Muscle layer of colon (tissue), 2 donors: ENCODE results near the gene WDR88.

ENCODE experiments used
- H3K27ac ChIP-seq: one replicate; pipeline ENCODE4 v1.7.0; 2013; ENCODE audit warnings: low read depth, mild to moderate bottlenecking, low read length, moderate library complexity
- H3K27me3 ChIP-seq, 2 donors: one replicate each; pipeline ENCODE4 v1.7.0; 2013; ENCODE audit warnings: low read length in 2 of 2, mild to moderate bottlenecking in 2 of 2; ENCODE audit not compliant: insufficient read depth in 2 of 2, control insufficient read depth in 1 of 2
- H3K36me3 ChIP-seq: one replicate; pipeline ENCODE4 v1.7.0; 2013; ENCODE audit warnings: mild to moderate bottlenecking, low read length; ENCODE audit not compliant: insufficient read depth
- H3K4me1 ChIP-seq: one replicate; pipeline ENCODE4 v1.7.0; 2013; ENCODE audit warnings: mild to moderate bottlenecking, low read length; ENCODE audit not compliant: insufficient read depth
- H3K4me3 ChIP-seq, 2 donors: one replicate each; pipeline ENCODE4 v1.7.0; 2013; ENCODE audit warnings: low read length in 2 of 2, low read depth in 1 of 2, mild to moderate bottlenecking in 1 of 2, moderate library complexity in 1 of 2
- H3K9ac ChIP-seq: one replicate; pipeline ENCODE4 v1.7.0; 2013; ENCODE audit warnings: low read length
- H3K9me3 ChIP-seq: one replicate; pipeline ENCODE4 v1.7.0; 2013; ENCODE audit warnings: mild to moderate bottlenecking, low read length
- donor health status: abdominal sarcoma.
- donor health status: Adenocarcinoma of cecum.

WDR88 gene

DNA sequence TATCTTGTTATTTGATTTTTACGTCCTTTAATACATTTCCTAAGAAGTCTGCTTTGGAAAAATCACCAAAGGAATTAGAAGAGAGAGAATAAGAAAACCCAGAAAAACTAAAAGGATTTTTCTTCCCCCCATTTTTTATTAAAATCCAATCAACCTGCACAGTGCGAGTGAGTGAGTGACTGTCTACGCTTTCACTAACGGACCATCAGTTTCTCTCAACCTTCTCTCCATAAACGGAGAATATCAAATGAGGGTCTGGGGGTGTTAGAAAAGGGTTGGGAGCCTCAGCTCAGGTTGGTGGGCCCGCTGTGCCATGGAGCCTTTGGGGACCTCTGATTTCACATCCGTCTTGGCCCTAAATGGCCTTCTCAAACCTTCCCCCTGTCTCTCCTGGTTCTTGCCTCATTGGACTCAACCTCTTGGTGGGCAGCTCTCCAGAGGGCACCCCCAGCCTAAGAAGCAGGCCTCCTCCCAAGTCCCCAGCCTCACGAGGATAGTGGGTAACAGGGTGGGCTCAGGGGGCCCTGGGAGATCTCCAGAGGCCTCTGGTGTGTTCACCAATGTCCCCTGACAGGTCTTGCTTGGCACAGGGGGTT is 61.5 kb downstream of the WDR88 start:
- peaks cover 15% of the 10 kb centered on the region for H3K4me1 ChIP-seq
- H3K27me3 ChIP-seq, result no peaks in the 10 kb centered on the region
- no peak overlapping the region for H3K9ac ChIP-seq
- no peak overlapping the region for H3K27ac ChIP-seq
- H3K4me3 ChIP-seq, result no peak overlapping the region
- H3K9me3 ChIP-seq, result no peaks in the 10 kb centered on the region
- no peaks in the 10 kb centered on the region for H3K36me3 ChIP-seq

DNA sequence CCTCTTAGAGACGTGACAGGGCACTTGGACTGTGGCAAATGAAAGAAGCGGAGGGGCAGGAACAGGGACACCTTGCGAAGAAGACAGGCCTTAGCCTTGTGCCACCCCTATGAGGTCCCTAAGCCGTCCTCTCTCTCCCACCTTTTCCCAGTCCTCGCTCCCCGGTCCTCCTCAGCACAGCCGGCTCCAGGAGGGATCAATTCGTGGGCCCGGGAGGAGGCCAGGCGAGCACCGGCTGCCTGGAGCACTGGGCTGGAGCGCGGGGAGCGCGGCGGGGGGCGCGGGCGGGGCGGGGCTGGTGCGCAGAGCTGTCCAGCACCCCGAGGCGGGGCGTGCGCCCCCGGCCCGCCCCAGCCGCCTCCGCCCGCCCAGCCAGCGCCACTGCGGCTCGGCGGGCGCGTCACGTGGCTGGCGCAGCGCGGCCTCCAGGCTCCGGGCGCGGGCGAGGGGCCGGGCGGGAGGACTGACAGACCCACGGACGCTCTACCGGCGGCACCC is 62.0 kb downstream of the WDR88 start, which contains the start of gene LRP3:
Gene LRP3 (plus strand): TSS at position 466 of the 498 bp plus-strand sequence. CDS start 456 bp downstream, outside the sequence.
- H3K27ac ChIP-seq, result no peak within 1 kb of the TSS
- no peaks in the 10 kb centered on the region for H3K27me3 ChIP-seq
- peak within 1 kb of the TSS; percentile 21 for H3K9ac ChIP-seq
- H3K4me1 ChIP-seq, result peaks cover 15% of the 10 kb centered on the region
- H3K36me3 ChIP-seq, result no peaks in the 10 kb centered on the region
- no peaks in the 10 kb centered on the region for H3K9me3 ChIP-seq
- peak within 1 kb of the TSS; percentile 65 to 71 for H3K4me3 ChIP-seq

DNA sequence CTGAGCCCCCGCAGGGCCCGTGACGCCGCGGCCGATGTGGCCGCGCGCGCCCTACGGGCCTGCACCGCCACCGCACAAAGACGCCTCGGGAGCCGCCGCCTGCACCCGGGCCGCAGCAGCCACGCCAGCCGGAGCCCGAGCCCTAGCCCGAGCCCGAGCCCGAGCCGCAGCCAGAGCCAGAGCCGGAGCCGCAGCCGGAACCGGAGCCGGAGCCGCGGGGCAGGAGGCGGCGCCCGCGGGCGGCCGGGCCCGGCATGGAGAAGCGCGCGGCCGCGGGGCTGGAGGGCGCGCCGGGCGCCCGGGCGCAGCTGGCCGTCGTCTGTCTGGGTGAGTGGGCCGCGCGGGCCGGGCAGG is 62.6 kb downstream of the WDR88 start:
- H3K4me3 ChIP-seq, result peak overlapping the region in 1 of 2 donors; percentile 65
- peaks cover 15% of the 10 kb centered on the region for H3K4me1 ChIP-seq
- H3K9ac ChIP-seq, result no peak overlapping the region
- H3K36me3 ChIP-seq, result no peaks in the 10 kb centered on the region
- no peaks in the 10 kb centered on the region for H3K9me3 ChIP-seq
- no peaks in the 10 kb centered on the region for H3K27me3 ChIP-seq
- no peak overlapping the region for H3K27ac ChIP-seq

DNA sequence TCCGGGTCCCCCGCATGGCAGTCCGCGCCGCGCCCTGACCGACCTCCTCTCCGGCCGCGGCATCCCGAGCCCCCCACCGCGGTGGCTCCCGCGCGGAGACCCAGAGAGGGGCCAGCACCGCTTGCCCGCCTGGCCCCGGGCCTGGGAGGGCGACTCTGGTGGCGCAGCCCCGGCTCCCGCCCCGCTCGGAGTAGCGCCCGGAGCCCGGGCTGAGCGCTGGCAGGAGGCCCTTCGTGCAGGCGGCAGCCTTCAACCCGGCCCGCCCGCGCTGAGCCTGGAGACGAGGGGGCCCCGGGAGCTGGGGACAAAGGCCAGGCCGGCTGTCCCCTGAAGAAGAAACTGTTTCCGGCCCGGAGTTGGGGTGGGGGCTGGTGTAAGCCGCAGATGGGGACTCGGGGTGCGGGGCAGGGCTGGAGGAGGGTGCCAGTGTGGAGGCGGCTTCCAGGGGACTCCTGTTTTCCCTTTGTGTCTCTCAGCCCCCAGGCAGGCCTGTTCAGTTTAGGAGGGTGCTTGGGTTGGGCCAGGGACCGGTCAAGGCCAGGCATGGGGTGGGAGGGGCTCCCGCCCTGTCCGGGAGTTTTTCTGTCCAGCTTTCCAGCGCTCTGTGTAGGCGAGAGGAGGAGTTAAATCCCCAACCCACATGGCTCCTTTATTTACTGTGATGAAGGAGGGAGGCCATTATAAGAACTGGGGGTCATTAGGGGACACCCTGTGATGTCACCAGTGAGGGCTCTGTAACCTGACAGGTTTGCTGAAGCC is 63.2 kb downstream of the WDR88 start:
- Histone ChIP-seq H3K27me3 (no peaks in the 10 kb centered on the region), H3K9me3 (no peaks in the 10 kb centered on the region), H3K9ac (peak overlapping the region; percentile 21), H3K4me3 (peak overlapping the region; percentile 65 to 71), H3K4me1 (peaks cover 15% of the 10 kb centered on the region), H3K27ac (no peak overlapping the region), H3K36me3 (no peaks in the 10 kb centered on the region)

DNA sequence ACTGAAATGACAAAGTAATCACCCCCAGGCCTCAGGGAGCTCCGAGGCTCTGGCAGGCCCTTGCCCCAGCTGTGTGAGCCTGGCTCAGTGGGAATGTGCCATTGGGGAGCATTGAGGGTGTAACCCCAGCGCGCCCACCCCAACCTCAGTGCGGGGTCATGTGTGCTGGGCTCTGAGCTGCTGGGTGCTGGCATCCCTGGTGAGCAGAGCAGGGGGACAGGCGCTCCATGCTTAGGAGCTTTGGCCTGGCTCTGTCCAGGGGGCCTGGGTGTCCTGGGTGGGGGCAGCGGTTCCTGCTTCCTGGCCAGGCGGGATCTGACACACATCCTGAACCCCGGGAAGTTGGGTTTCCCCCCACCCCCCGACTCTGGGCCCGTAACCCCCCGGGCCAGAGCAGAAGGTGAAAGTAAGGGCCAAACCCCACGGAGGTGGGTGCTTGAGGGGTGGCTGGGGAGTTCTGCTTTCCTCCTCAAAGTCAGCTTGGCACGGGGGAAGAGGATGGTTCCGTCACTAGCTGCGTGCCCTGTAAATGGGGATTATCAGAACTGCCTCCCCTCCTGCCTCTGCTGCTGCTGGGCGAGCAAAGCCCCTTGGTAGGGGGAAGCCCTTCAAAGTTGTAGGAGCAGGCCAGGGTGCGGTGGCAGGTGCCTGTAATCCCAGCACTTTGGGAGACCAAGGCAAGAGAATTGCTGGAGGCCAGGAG is 63.9 kb downstream of the WDR88 start:
- H3K4me3 ChIP-seq, result peak overlapping the region; percentile 65 to 71
- no peaks in the 10 kb centered on the region for H3K9me3 ChIP-seq
- H3K27me3 ChIP-seq, result no peaks in the 10 kb centered on the region
- H3K27ac ChIP-seq, result no peak overlapping the region
- H3K36me3 ChIP-seq, result no peaks in the 10 kb centered on the region
- H3K9ac ChIP-seq, result no peak overlapping the region
- peaks cover 15% of the 10 kb centered on the region for H3K4me1 ChIP-seq

DNA sequence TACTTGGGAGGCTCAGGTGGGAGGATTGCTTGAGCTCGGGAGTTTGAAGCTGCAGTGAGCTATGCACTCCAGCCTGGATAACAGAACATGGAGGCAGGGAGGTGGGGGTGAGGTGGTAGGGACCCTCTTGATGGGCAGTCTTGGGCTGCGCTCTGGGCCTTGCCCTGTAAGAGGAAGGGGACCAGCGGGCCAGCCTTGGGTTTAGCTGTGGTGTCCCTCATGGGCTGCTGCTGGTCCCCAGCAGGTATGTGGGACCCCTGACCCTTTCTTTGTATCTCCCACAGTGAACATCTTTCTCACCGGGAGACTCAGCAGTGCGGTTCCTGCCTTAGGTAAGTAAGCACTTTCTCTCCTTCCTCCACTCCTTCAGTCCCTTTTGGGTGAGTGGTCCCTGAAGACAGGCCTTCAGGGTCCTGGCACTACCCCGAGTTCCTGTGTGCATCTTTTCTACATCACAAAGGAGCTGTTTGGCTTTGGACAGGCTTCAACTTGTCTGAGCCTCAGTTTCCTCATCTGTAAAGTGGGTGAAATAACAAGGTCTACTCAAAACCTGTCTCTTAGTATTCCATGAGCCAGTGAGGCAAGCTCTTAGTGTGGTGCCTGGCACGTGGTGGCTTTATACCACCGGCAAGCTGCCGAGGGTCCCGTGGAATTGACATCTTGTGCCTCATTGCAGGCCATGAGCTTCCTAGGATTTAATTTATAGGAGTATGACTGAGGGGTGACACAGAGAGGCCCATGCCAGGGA is 64.7 kb downstream of the WDR88 start:
- Histone ChIP-seq H3K4me3 (no peak overlapping the region), H3K36me3 (no peaks in the 10 kb centered on the region), H3K9me3 (no peaks in the 10 kb centered on the region), H3K27me3 (no peaks in the 10 kb centered on the region), H3K9ac (no peak overlapping the region), H3K27ac (no peak overlapping the region), H3K4me1 (peaks cover 15% of the 10 kb centered on the region)

DNA sequence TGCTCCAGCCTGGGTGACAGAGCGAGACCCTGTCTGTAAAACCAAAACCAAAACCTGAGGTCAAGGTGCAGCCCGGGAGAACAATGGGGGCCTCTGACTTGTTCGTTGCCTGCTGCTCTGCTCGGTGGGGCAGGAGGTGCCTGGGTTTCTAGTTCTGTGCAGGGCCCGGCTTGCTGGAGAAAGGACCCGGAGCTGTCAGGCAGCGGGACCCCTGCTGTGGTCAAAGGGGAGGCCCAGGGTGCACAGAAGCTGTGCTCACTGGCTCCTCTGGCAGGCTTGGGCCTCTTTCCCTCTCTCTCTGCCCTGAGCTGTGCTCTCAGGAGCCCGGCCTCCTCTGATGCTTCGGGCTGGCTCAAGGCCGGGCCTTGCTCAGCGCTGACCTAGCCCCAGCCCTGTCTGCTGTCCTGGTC is 65.7 kb downstream of the WDR88 start:
- Histone ChIP-seq H3K4me3 (no peak overlapping the region), H3K36me3 (peaks cover 3% of the 10 kb centered on the region), H3K9ac (no peak overlapping the region), H3K27ac (no peak overlapping the region), H3K9me3 (no peaks in the 10 kb centered on the region), H3K4me1 (peaks cover 15% of the 10 kb centered on the region), H3K27me3 (no peaks in the 10 kb centered on the region)

DNA sequence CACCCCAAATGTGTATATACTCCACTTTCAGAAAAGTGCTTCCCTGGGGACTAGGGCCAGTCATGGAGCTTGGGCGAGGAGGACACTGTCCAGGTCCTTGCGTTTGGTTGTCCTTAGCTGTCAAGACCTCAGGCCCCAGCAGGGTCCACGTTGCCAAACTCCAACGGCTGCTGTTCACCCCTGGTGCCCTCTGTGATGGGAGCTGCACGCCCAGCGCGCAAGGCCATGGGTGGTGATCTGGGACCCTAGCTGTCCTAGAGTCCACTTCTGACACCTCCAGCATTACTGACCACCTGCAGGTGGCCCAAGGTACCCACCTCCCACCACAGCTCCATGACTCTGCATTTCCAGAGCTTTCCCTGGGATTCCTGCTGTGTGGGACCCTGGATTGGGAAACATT is 66.3 kb downstream of the WDR88 start:
- H3K27me3 ChIP-seq, result no peaks in the 10 kb centered on the region
- H3K4me3 ChIP-seq, result no peak overlapping the region
- peaks cover 8% of the 10 kb centered on the region for H3K36me3 ChIP-seq
- no peaks in the 10 kb centered on the region for H3K9me3 ChIP-seq
- no peak overlapping the region for H3K9ac ChIP-seq
- no peak overlapping the region for H3K27ac ChIP-seq
- peaks cover 15% of the 10 kb centered on the region for H3K4me1 ChIP-seq

DNA sequence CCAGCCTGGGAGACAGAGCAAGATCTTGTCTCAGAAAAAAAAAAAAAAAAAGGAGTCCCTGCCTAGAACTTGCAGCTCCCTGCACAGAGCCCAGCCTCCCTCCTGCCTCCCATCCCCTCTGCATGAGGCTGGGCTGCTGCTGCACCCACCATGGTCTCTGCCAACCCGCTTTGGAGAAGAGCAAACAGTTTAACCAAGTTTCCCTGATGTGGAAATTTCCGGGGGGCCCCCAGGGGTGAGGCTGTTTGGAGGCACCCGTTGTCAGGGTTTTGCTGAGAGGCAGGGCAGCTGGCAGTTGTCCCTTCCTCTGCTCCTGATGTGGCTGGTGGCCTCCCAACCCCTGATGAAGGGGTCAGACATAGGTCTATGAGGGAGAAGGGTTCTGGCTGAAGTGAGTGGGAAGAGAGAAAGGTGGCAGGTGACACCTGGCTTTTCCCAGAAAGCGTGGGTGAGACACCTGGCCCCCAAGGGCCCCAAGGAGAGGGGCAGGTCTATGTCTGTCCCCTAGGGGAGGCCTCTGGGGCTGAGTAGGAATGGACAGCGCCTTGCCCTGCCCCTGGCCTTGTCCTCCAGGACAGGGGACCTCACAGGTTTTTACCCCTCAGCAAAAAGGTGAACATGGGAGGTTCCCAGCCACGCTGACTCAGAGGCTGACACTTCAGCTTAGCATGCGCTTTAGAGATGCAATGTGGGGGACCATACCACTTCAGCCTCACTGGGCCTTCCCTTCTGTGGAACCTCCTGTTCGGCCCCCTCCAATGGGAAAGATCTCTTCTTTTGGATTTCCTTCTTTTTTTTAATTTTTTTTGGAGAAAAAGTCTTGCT is 67.7 kb downstream of the WDR88 start:
- no peak overlapping the region for H3K9ac ChIP-seq
- H3K27ac ChIP-seq, result no peak overlapping the region
- peaks cover 9% of the 10 kb centered on the region for H3K36me3 ChIP-seq
- H3K4me1 ChIP-seq, result peaks cover 11% of the 10 kb centered on the region
- H3K9me3 ChIP-seq, result no peaks in the 10 kb centered on the region
- no peak overlapping the region for H3K4me3 ChIP-seq
- no peaks in the 10 kb centered on the region for H3K27me3 ChIP-seq

DNA sequence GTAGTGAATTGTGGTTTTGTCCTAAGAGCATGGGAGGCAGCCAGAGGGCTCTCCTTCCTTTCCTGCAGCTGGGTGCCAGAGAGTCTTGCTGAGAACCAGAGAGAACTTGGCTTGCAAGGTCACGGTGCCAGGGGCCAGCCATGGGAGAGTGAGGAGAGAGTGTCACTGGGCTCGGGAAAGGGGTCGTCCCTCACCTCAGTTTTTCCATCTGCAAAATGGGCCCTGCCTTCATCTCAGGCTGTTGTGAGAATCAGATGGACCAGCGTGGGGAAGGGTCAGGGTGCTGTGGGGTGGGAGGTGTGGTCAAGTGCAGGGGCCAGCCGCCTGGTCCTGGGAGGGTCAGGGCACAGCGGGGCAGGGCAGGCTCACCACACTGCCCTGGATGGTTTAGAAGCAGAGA is 69.6 kb downstream of the WDR88 start:
- H3K9me3 ChIP-seq, result no peaks in the 10 kb centered on the region
- H3K9ac ChIP-seq, result no peak overlapping the region
- no peaks in the 10 kb centered on the region for H3K4me1 ChIP-seq
- H3K27me3 ChIP-seq, result no peaks in the 10 kb centered on the region
- no peak overlapping the region for H3K4me3 ChIP-seq
- H3K36me3 ChIP-seq, result peaks cover 9% of the 10 kb centered on the region
- H3K27ac ChIP-seq, result no peak overlapping the region
